ENCODE results near the gene MYMX.
A peak's percentile ranks its signal among the peaks of the same experiment; 100 is the strongest.

Gene MYMX

GRCh38 chr6:44253307-44254101 is 36.8 kb downstream of the MYMX start:
- DNase-seq = peak; percentile 78

- DNase-seq = peak; percentile 49
Observed at GRCh38 chr6:44254191-44255104, 37.7 kb downstream of the MYMX start.

- no peak for DNase-seq
Observed at GRCh38 chr6:44255105-44255808, 38.5 kb downstream of the MYMX start.

GRCh38 chr6:44255871-44256774 is 39.4 kb downstream of the MYMX start:
- DNase-seq = peak; percentile 45

- no peak for DNase-seq
Observed at GRCh38 chr6:44256775-44257024, 40.0 kb downstream of the MYMX start.

- DNase-seq = peak; percentile 78
Observed at GRCh38 chr6:44257025-44257752, 40.5 kb downstream of the MYMX start, which contains the start of gene SLC35B2. Gene SLC35B2, minus strand, starts transcription at chr6:44257528. Its CDS starts 118 bp downstream, at chr6:44257410.

GRCh38 chr6:44257753-44258324 is 41.1 kb downstream of the MYMX start:
- DNase-seq = no peak

- no peak for DNase-seq
Observed at GRCh38 chr6:44258325-44258863, 41.7 kb downstream of the MYMX start.

GRCh38 chr6:44258921-44259320 is 42.2 kb downstream of the MYMX start:
- DNase-seq = no peak

- DNase-seq = no peak
Observed at GRCh38 chr6:44260011-44260410, 43.3 kb downstream of the MYMX start.

- DNase-seq = no peak
Observed at GRCh38 chr6:44260451-44261297, 43.9 kb downstream of the MYMX start.

GRCh38 chr6:44261581-44261980 is 44.9 kb downstream of the MYMX start:
- no peak for DNase-seq

GRCh38 chr6:44262467-44263353 is 46.0 kb downstream of the MYMX start:
- no peak for DNase-seq

- peak; percentile 61 for DNase-seq
Observed at GRCh38 chr6:44263354-44264100, 46.8 kb downstream of the MYMX start.

GRCh38 chr6:44264154-44265006 is 47.7 kb downstream of the MYMX start:
- DNase-seq = peak; percentile 66

GRCh38 chr6:44265007-44265721 is 48.4 kb downstream of the MYMX start, which contains the start of gene NFKBIE:
Gene NFKBIE, minus strand, starts transcription at chr6:44265551. Its CDS starts 205 bp downstream, at chr6:44265346.
- peak; percentile 96 for DNase-seq
